ENCODE measurements around the gene TJAP1.

The TJAP1 gene

GRCh38 chr6:43541774-43542471 lies 64.6 kb downstream of the TJAP1 start:
- no peak for DNase-seq

DNA sequence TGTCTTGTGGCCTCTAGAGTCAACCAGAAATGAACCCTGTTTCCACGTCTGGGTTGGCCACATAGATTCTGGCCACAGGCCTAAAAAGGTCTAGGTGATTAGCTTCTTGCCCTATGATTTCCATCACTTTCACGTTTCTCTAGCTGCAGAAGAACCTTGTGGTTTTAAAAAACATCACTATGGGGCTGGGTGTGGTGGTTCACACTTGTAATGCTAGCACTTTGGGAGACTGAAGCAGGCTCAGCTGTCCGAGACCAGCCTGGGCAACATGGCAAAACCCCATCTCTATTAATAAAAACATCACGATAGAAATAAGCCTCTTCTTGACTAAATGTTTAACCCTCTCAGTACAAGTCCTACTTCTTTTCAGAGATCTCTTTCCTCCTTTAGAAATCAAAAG lies 67.1 kb downstream of the TJAP1 start:
- no peak for DNase-seq

GRCh38 chr6:43547222-43547621 lies 69.9 kb downstream of the TJAP1 start:
- DNase-seq, result no peak
